ENCODE results near the gene RAB28.

DNA sequence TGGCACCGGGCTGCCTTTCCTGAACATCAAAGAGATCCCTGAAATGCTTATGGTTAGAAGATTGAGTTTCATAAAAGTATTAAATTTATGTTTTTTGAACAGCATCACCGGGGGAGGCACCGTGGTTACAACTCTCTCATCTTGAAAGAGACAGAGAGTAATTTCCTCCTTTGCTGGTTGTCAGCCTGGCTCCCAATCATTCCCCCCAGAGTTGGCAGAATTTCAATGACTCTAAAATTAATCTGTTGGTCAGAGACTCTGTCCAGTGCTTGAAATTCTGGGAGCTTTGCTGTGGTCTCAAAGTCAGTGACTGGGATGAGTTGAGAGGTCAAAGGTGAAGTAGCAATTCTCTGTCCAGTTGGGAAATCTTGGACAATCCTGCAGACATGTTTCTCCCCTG is 135.9 kb downstream of the RAB28 start:
- TF ChIP-seq, protein P1, sequence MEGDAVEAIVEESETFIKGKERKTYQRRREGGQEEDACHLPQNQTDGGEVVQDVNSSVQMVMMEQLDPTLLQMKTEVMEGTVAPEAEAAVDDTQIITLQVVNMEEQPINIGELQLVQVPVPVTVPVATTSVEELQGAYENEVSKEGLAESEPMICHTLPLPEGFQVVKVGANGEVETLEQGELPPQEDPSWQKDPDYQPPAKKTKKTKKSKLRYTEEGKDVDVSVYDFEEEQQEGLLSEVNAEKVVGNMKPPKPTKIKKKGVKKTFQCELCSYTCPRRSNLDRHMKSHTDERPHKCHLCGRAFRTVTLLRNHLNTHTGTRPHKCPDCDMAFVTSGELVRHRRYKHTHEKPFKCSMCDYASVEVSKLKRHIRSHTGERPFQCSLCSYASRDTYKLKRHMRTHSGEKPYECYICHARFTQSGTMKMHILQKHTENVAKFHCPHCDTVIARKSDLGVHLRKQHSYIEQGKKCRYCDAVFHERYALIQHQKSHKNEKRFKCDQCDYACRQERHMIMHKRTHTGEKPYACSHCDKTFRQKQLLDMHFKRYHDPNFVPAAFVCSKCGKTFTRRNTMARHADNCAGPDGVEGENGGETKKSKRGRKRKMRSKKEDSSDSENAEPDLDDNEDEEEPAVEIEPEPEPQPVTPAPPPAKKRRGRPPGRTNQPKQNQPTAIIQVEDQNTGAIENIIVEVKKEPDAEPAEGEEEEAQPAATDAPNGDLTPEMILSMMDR (IDR thresholded peaks at IDR 0.05): no peak
- no peak for TF ChIP-seq EP300 (IDR thresholded peaks at IDR 0.05)

Data from upper lobe of left lung (tissue), 4 donors.